Left ventricle myocardium superior (tissue), 1 donor: ENCODE data around the gene IFT22. TPM values are rescaled to one million over a fixed set of nuclear protein-coding genes. Genes with fewer than 3 reads are reported as not detected.
"Not testable (repeated sequence)": the region's sequence is repeated elsewhere in the genome, so short reads cannot be mapped to it uniquely, and the experiment has no call there.

Experiments
- ATAC-seq: fragments of 200-7000 bp; cut with Tn5 transposase; one replicate; pipeline ENCODE4 v1.9.1; 2020; ENCODE audit warnings: mild to moderate bottlenecking, moderate library complexity
- DNase-seq: peaks from one replicate; pipeline ENCODE4 v3.0.0-alpha.2; 2020
- intact Hi-C: fragments of 100-400 bp; cut with micrococcal nuclease; formaldehyde crosslinking; loops from one replicate; pipeline ENCODE4 v1.11.0; 2022
- long read RNA-seq: library from polyadenylated mRNA; unstranded; transcript quantifications from one replicate; pipeline ENCODE4 v2.0.0, GENCODE V29; 2021
- total RNA-seq: library from RNA; stranded (reverse); fragmentation: NEBNext Ultra II Directional; extraction: Animal tissue kit (Norgen Biotek cat#: 25700); gene quantifications from one replicate; pipeline ENCODE4 v1.2.1, GENCODE V29; 2021
- donor health status: DM: no; HTN: yes; CAD: no; lungs with severe emphysema.

The IFT22 gene
- 26.8 TPM for total RNA-seq
- long read RNA-seq, transcript IFT22-201 (5 exons, 1,130 nt) = major isoform, 21 of 47 reads
- long read RNA-seq, transcript IFT22-209 (4 exons, 917 nt) = minor isoform, 8 of 47 reads
- long read RNA-seq, partial matches to known transcripts = 5 of 47 reads
- long read RNA-seq, other reads (novel, unspliced or antisense) = 7 of 47 reads

DNA sequence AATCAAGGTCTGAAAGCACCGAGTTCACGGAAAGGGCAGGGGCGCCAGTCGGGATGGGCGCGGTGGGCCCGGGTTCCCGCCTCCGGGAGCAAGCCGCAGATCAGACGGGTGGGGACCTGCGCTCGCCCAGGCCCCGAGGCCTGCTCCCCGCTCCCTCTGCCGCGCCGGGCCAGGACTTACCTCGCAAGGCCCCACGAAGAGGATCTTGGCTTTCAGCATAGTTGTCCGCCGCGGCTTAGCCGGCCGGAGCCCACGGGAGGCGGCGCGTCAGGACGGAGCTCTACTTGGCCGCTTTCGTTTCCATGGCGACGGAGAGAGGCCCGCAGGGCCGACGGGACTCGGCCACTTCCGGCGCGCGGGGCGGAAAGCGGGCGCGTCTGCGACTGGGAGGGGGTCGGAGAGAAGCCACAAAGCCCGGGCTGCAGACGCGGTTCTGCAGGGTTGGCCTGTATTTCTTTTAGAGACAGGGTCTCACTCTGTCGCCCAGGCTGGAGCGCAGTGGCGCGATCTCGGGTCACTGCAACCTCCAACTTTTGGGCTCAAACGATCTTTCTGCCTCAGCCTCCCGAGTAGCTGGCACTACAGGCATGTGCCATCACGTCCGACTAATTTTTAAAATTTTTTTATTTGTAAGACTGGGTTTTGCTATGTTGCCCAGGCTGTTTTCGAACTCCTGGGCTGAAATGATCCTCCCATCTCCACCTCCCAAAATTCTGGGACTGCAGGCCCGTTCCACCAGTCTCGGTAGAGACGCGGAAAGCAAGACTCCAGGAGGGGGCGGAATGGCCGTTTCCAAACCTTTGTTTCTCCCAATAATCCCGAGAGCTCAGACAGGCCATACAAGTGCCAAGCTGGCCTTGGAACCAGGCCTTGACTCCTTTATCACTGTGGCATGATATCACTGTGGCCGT, at the start of gene IFT22:
Gene IFT22, minus strand, starts transcription at position 322 of the 911 bp plus-strand sequence. Its CDS starts 103 bp downstream, at position 219.
- intact Hi-C loops = no loop called here
- ATAC-seq (peak; percentile 100), DNase-seq (peak; percentile 93)

GRCh38 chr7:101370836-101371235, 49.2 kb upstream of the IFT22 start:
- intact Hi-C loops = no loop called here
- ATAC-seq = no peak

GRCh38 chr7:101368422-101369165, 47.0 kb upstream of the IFT22 start:
- intact Hi-C loops = no loop called here
- DNase-seq (no peak), ATAC-seq (no peak)

More at GRCh38 chr7:101370836-101371235, 49.2 kb upstream of the IFT22 start:
- no peak for DNase-seq

DNA sequence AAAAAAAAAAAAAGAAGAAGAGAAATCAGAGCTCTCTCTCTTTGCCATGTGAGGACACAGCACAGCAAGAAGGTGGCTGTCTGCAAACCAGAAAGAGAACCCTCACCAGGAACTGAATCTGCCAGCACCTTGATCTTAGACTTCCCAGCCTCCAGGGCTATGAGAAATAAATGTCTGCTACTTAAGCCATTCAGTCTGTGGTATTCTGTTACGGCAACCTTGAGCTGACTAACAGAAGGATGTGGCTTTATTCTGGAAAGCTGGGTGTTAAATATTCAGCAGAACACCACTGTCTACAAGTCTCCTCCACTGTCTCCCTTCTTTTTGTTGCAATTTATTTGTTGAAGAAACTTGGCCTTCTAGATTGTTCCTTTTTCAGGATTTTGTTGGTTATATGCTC, 46.1 kb upstream of the IFT22 start:
- no peak for ATAC-seq
- DNase-seq = no peak
- intact Hi-C loops = no loop called here

DNA sequence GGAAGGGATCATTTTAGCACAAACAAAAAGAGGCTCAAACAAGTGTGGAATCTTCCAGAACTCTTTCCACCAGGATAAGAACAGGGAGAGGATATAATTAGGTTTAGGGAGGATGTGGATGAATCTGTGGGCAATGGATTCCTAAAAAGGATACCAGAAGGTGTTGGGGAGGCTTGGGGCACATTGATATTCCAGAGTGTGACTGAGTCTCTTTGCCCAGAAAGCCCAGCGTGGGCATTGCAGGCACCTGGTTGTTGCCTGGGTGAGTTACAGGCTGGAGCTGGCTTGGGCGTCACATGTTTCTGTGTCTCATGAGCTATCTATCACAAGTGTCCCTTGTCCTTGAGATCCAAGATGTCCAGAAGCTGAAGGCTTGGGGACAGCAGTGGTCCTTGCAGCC, 44.3 kb upstream of the IFT22 start:
- DNase-seq (no peak), ATAC-seq (no peak)
- intact Hi-C loops = no loop called here

DNA sequence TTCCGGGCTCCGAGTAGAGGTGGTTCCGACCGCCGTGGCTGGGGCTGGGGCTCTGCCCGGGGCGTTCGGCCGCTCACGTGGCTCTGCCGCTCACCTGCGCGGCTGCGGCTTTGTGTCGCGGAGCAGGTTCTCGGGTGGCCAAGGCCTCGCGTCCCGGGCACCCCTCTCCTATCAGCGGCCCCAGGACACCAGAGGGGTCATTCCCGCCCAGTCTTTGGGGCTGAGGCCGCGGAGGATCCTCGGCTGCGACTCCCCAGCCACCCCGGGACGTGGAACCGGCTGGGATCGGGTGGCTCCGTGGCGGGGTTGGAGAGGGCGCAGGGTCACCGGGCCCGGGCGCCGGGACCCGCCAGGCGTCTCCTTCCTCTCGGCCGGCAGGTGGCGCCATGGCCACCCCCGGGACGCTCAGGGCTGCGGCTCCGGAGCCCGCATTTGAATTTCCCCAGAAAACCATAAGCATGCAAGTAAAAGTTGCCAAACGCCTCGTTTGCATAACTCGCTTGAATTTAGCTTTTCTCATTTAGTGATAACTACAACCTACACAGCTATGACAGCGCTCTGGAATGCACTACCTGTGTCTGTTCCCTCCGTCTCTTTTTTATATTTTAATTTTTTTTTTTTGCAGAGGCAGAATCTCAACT, 42.2 kb upstream of the IFT22 start:
- intact Hi-C loops = loop anchor here (5.0 kb wide), 1 partner anchor 908 kb away; no protein-coding TSS in a partner anchor

GRCh38 chr7:101363196-101363733, 41.7 kb upstream of the IFT22 start:
- ATAC-seq (peak; percentile 24), DNase-seq (no peak)
- intact Hi-C loops = loop anchor here (5.0 kb wide), 1 partner anchor 909 kb away; no protein-coding TSS in a partner anchor

More for the DNA sequence above, 42.2 kb upstream of the IFT22 start:
- ATAC-seq (peak; percentile 98), DNase-seq (peak; percentile 80)

- DNase-seq = peak; percentile 51
- peak; percentile 79 for ATAC-seq
- intact Hi-C loops = loop anchor here (5.0 kb wide), 1 partner anchor 910 kb away; no protein-coding TSS in a partner anchor
Observed at GRCh38 chr7:101362334-101363195, 41.0 kb upstream of the IFT22 start, which contains the start of gene COL26A1. Gene COL26A1 (plus strand): TSS chr7:101362875. CDS start chr7:101363033, 158 bp downstream.

DNA sequence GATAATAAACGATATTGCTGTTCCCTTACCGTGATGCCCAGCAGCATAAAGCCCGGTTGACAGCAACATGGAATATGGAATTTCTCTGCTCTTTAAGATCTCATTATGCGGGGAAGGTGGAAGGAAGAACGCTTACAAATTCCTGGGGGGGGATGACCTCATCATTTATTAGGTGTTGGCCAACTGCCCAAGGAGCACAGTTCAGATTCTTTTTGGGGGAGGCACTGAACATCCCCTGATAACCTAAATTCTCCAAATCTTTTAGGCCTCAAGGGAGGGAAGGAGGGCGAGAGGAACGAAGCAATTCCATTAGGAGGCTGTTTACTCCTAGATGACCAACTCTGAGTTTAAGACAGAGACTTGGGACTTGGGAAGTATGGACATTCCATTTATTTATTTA, 35.8 kb upstream of the IFT22 start:
- DNase-seq = no peak
- ATAC-seq = no peak
- intact Hi-C loops = no loop called here

- intact Hi-C loops = no loop called here
- ATAC-seq (no peak), DNase-seq (no peak)
Observed at GRCh38 chr7:101352920-101353308, 31.3 kb upstream of the IFT22 start.

DNA sequence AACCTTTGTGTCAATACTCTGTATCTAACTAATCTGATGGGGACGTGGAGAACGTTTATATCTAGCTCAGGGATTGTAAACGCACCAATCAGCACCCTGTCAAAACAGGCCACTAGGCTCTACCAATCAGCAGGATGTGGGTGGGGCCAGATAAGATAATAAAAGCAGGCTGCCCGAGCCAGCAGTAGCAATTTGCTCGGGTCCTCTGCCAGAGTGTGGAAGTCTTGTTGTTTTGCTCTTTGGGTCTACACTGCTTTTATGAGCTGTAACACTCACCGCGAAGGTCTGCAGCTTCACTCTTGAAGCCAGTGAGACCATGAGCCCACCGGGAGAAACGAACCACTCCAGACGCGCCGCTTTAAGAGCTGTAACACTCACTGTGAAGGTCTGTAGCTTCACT, 27.7 kb upstream of the IFT22 start:
- intact Hi-C loops, DNase-seq, ATAC-seq: not testable (repeated sequence)

GRCh38 chr7:101348456-101349067, 26.9 kb upstream of the IFT22 start:
- intact Hi-C loops = not testable (repeated sequence)

GRCh38 chr7:101347477-101347876, 25.9 kb upstream of the IFT22 start:
- intact Hi-C loops = no loop called here
- no peak for DNase-seq
- no peak for ATAC-seq

More at GRCh38 chr7:101348456-101349067, 26.9 kb upstream of the IFT22 start:
- DNase-seq, ATAC-seq: not testable (repeated sequence)

GRCh38 chr7:101342892-101343291, 21.3 kb upstream of the IFT22 start:
- DNase-seq (no peak), ATAC-seq (no peak)
- intact Hi-C loops = no loop called here

- no peak for DNase-seq
- intact Hi-C loops = no loop called here
- no peak for ATAC-seq
Observed at GRCh38 chr7:101340379-101340778, 18.8 kb upstream of the IFT22 start.

GRCh38 chr7:101333912-101334311, 12.3 kb upstream of the IFT22 start:
- ATAC-seq (no peak), DNase-seq (no peak)
- intact Hi-C loops = no loop called here

- no peak for ATAC-seq
- intact Hi-C loops = no loop called here
- DNase-seq = no peak
Observed at GRCh38 chr7:101332026-101332425, 10.4 kb upstream of the IFT22 start.
